SK-N-SH (cell line): ENCODE data around the gene TRNAU1AP. TPM values are rescaled to one million over a fixed set of nuclear protein-coding genes. Genes with fewer than 3 reads are reported as not detected.

ENCODE experiments used
- CTCF ChIA-PET: fragments of 300-600, 350-600 bp; formaldehyde crosslinking; extraction: SDS; loops from one replicate; lab custom pipeline; 2021; lab: Yijun Ruan, JAX
- POLR2A ChIA-PET: fragments of 350-600 bp; sonication (Branson Sonifier 250); formaldehyde crosslinking; extraction: SDS; loops from one replicate; lab custom pipeline; 2020; ENCODE audit warnings: antibody characterized with exemption, inconsistent platforms; lab: Yijun Ruan, JAX
- DNase-seq: peaks from one replicate; pipeline ENCODE4 v3.0.0; 2012
- H2AFZ ChIP-seq: fragments of 200-600 bp; sonication (generic); 2 replicates; pipeline ENCODE4 v1.8.1; 2016; ENCODE audit warnings: antibody characterized with exemption, mild to moderate bottlenecking, low read depth
- H3F3A ChIP-seq: fragments of 200-600 bp; sonication (generic); replicated peaks from 2 replicates; pipeline ENCODE3; 2016; ENCODE audit warnings: antibody characterized with exemption, mild to moderate bottlenecking; ENCODE audit not compliant: insufficient read depth
- H3K27ac ChIP-seq, 2 experiments: fragments of 200-500 bp in 1 of 2; fragments of 200-600 bp in 1 of 2; sonication (Bioruptor generic) in 1 of 2; sonication (generic), shearing (Covaris generic) in 1 of 2; 2 replicates each; pipeline versions ENCODE4 v1.5.1 to v1.6.1; 2014 to 2016; ENCODE audit warnings: low read depth in 2 of 2, inconsistent platforms in 1 of 2, low read length in 1 of 2, mild to moderate bottlenecking in 1 of 2, mixed read lengths in 1 of 2
- H3K27me3 ChIP-seq: fragments of 200-600 bp; sonication (generic), shearing (Covaris generic); 2 replicates; pipeline ENCODE4 v1.6.1; 2016; ENCODE audit warnings: mixed run types; ENCODE audit not compliant: insufficient read depth
- H3K36me3 ChIP-seq, 2 experiments: fragments of 200-500 bp in 1 of 2; fragments of 200-600 bp in 1 of 2; sonication (Bioruptor generic) in 1 of 2; sonication (generic) in 1 of 2; replicated peaks in 1 of 2; 2 replicates each; pipeline versions ENCODE3 to v1.5.1; 2014 to 2016; ENCODE audit warnings: low read length in 1 of 2, mild to moderate bottlenecking in 1 of 2; ENCODE audit not compliant: insufficient read depth in 2 of 2, control insufficient read depth in 1 of 2
- H3K4me1 ChIP-seq, 2 experiments: fragments of 200-500 bp in 1 of 2; fragments of 200-600 bp in 1 of 2; sonication (Bioruptor generic) in 1 of 2; sonication (generic), shearing (Covaris generic) in 1 of 2; 2 replicates each; pipeline versions ENCODE4 v1.5.1 to v1.6.1; 2014 to 2016; ENCODE audit warnings: low read depth in 1 of 2, low read length in 1 of 2, mixed run types in 1 of 2; ENCODE audit not compliant: insufficient read depth in 2 of 2, control insufficient read depth in 1 of 2
- H3K4me2 ChIP-seq: fragments of 200-600 bp; sonication (generic), shearing (Covaris generic); 2 replicates; pipeline ENCODE4 v1.6.1; 2017; ENCODE audit warnings: mixed run types
- H3K4me3 ChIP-seq, 2 experiments: fragments of 200-500 bp in 1 of 2; fragments of 200-600 bp in 1 of 2; sonication (Bioruptor generic) in 1 of 2; sonication (generic), shearing (Covaris generic) in 1 of 2; 2 replicates each; pipeline versions ENCODE4 v1.5.1 to v1.8.1; 2014 to 2016; ENCODE audit warnings: low read depth in 2 of 2, inconsistent platforms in 1 of 2, low read length in 1 of 2, mild to moderate bottlenecking in 1 of 2, mixed read lengths in 1 of 2, moderate library complexity in 1 of 2
- H3K79me2 ChIP-seq: fragments of 200-600 bp; sonication (generic); 2 replicates; pipeline ENCODE4 v1.8.1; 2017; ENCODE audit warnings: mild to moderate bottlenecking; ENCODE audit not compliant: insufficient read depth
- H3K9ac ChIP-seq: fragments of 200-600 bp; sonication (generic); 2 replicates; pipeline ENCODE4 v1.6.1; 2017; ENCODE audit warnings: mixed run types
- H3K9me2 ChIP-seq: fragments of 200-600 bp; sonication (generic); 2 replicates; pipeline ENCODE4 v1.6.1; 2017; ENCODE audit warnings: mixed run types
- H3K9me3 ChIP-seq: fragments of 200-600 bp; sonication (generic); 2 replicates; pipeline ENCODE4 v1.6.1; 2017; ENCODE audit warnings: mixed run types, mild to moderate bottlenecking, moderate library complexity
- H4K20me1 ChIP-seq: fragments of 200-600 bp; sonication (generic); 2 replicates; pipeline ENCODE4 v1.6.1; 2017; ENCODE audit warnings: mild to moderate bottlenecking, mixed run types; ENCODE audit not compliant: insufficient read depth
- CTCF ChIP-seq: fragments of 200-600 bp; sonication (generic); IDR thresholded peaks from 2 replicates; pipeline ENCODE4 v1.6.1; 2017; ENCODE audit warnings: antibody characterized with exemption, mild to moderate bottlenecking, moderate library complexity
- EP300 ChIP-seq, 2 experiments: IDR thresholded peaks; 2 replicates each; pipeline versions ENCODE4 v1.4.0 to v1.6.1; 2012; ENCODE audit warnings: borderline replicate concordance in 1 of 2, low read depth in 1 of 2, low read length in 1 of 2
- FOXJ3 ChIP-seq: sonication (generic); formaldehyde crosslinking; IDR thresholded peaks from 2 replicates; pipeline ENCODE4 v1.5.1; 2020; ENCODE audit warnings: mild to moderate bottlenecking, missing genetic modification reagents
- FOXM1 ChIP-seq: IDR thresholded peaks from 2 replicates; pipeline ENCODE4 v1.4.0; 2012; ENCODE audit warnings: low read depth, mild to moderate bottlenecking
- GATA2 ChIP-seq: sonication (generic); formaldehyde crosslinking; IDR thresholded peaks from 2 replicates; pipeline ENCODE4 v1.5.0; 2020; ENCODE audit warnings: mild to moderate bottlenecking, missing genetic modification reagents
- IRF3 ChIP-seq: fragments of 150-350 bp; IDR thresholded peaks from 2 replicates; pipeline ENCODE4 v1.6.1; 2016; ENCODE audit warnings: mild to moderate bottlenecking, low read depth, low read length
- JUND ChIP-seq: IDR thresholded peaks from 2 replicates; pipeline ENCODE4 v1.4.0; 2012
- PBX3 ChIP-seq: IDR thresholded peaks from 2 replicates; pipeline ENCODE4; 2012
- RXRA ChIP-seq: IDR thresholded peaks from 2 replicates; pipeline ENCODE4 v1.4.0; 2012; ENCODE audit warnings: low read depth, mild to moderate bottlenecking, borderline replicate concordance
- SIN3A ChIP-seq: IDR thresholded peaks from 2 replicates; pipeline ENCODE4 v1.6.1; 2012; ENCODE audit warnings: low read depth, mild to moderate bottlenecking, low read length, moderate library complexity, borderline replicate concordance
- SMC3 ChIP-seq: IDR thresholded peaks from 2 replicates; pipeline ENCODE4 v1.6.1; 2012; ENCODE audit warnings: low read depth, low read length, improper control_type of control experiment
- TAF1 ChIP-seq: IDR thresholded peaks from 2 replicates; pipeline ENCODE4 v1.6.1; 2012; ENCODE audit warnings: low read depth, mild to moderate bottlenecking, low read length, moderate library complexity, borderline replicate concordance
- TEAD4 ChIP-seq: IDR thresholded peaks from 2 replicates; pipeline ENCODE4 v1.4.0; 2012; ENCODE audit warnings: mild to moderate bottlenecking, borderline replicate concordance; ENCODE audit not compliant: insufficient read depth
- USF2 ChIP-seq: fragments of 150-350 bp; IDR thresholded peaks from 2 replicates; pipeline ENCODE4 v1.6.1; 2017; ENCODE audit warnings: antibody characterized with exemption, low read length, low read depth, borderline replicate concordance
- ZBTB33 ChIP-seq: IDR thresholded peaks from 2 replicates; pipeline ENCODE4 v1.4.0; 2012; ENCODE audit warnings: low read depth, borderline replicate concordance
- WGBS: methylation state at CpG from one replicate; pipeline ENCODE4 v1.1.6; 2017; ENCODE audit warnings: low lambda C conversion rate; 5-methylcytosine and 5-hydroxymethylcytosine counted together
- polyA plus RNA-seq, 3 experiments: library from polyadenylated mRNA; depleted of rRNA; stranded (reverse); fragments of >200 nt; gene quantifications; 2 replicates each; pipeline ENCODE4 v1.2.3, GENCODE V29; 2012

The TRNAU1AP gene
- polyA plus RNA-seq, 1 of the 3 experiments (the other 2 are of a cell fraction): 25.8 TPM

- TF ChIP-seq FOXM1 (no peak), JUND (no peak), USF2 (no peak), GATA2 (no peak), RXRA (no peak), CTCF (no peak), TAF1 (no peak), FOXJ3 (CRISPR knock-in tag) (no peak), PBX3 (no peak)
- 100% methylated on average over 2 of the region's 2 CpGs for WGBS
- DNase-seq: no peak
- Histone ChIP-seq H3K79me2 (no peaks in the 10 kb centered on the region), H3K9ac (no peak overlapping the region), H3K9me3 (no peaks in the 10 kb centered on the region), H4K20me1 (no peaks in the 10 kb centered on the region), H3K27me3 (no peaks in the 10 kb centered on the region), H3K27ac (no peak overlapping the region), H3K9me2 (no peaks in the 10 kb centered on the region), H3K4me3 (no peak overlapping the region), H3K36me3 (peaks cover 13 to 29% of the 10 kb centered on the region in 2 experiments), H3K4me1 (peaks cover 0 to 9% of the 10 kb centered on the region in 2 experiments; a peak in 3 of 4 replicates), H3F3A (peaks cover 21% of the 10 kb centered on the region), H3K4me2 (no peak overlapping the region), H2AFZ (no peak overlapping the region)
- CTCF ChIA-PET: interaction anchor here (0.6 to 6.4 kb wide), 3 partner anchors 24 to 248 kb away, joined by 3 to 48 read pairs (median 46); no protein-coding TSS in a partner anchor
- POLR2A ChIA-PET: interaction anchor here (2.8 kb wide), 1 partner anchor 25 kb away, joined by 6 read pairs; no protein-coding TSS in a partner anchor
These were observed 53.9 kb downstream of the TRNAU1AP start for GRCh38 chr1:28606771-28607170.

- POLR2A ChIA-PET: no interaction called here
- TF ChIP-seq ZBTB33 (no peak), USF2 (no peak), TEAD4 (no peak), SMC3 (no peak), CTCF (no peak), EP300 (IDR thresholded peaks at IDR 0.05; ENCODE audit: borderline replicate concordance in 1 of 2, low read depth in 1 of 2, low read length in 1 of 2) (no peak), SIN3A (no peak), FOXJ3 (CRISPR knock-in tag) (no peak), IRF3 (no peak), GATA2 (no peak)
These were observed 60.3 kb downstream of the TRNAU1AP start for GRCh38 chr1:28613175-28613574.

More at GRCh38 chr1:28613175-28613574, 60.3 kb downstream of the TRNAU1AP start:
- CTCF ChIA-PET: no interaction called here
- H3K4me3 ChIP-seq: no peak overlapping the region
- no peaks in the 10 kb centered on the region for H3K27me3 ChIP-seq
- 90% methylated on average over 5 of the region's 5 CpGs for WGBS
- no peaks in the 10 kb centered on the region for H3K9me2 ChIP-seq
- no peak overlapping the region for H3K4me2 ChIP-seq
- no peak overlapping the region for H3K9ac ChIP-seq
- no peak overlapping the region for H2AFZ ChIP-seq
- H3K79me2 ChIP-seq: no peaks in the 10 kb centered on the region
- no peaks in the 10 kb centered on the region for H3K9me3 ChIP-seq
- H4K20me1 ChIP-seq: no peaks in the 10 kb centered on the region
- no peaks in the 10 kb centered on the region for H3K4me1 ChIP-seq
- H3K36me3 ChIP-seq: peaks cover 17 to 21% of the 10 kb centered on the region in 2 experiments
- H3K27ac ChIP-seq: no peak overlapping the region
- no peak for DNase-seq
- peaks cover 5% of the 10 kb centered on the region for H3F3A ChIP-seq
